ENCODE results near the gene GARIN6.
"Not testable (repeated sequence)": the region's sequence is repeated elsewhere in the genome, so short reads cannot be mapped to it uniquely, and the experiment has no call there.

GRCh38 chr12:99624591-99624990 is 23.0 kb upstream of the GARIN6 start:
- not testable (repeated sequence) for TF ChIP-seq POLR2A, CTCF, EP300 (IDR thresholded peaks at IDR 0.05)
